Transverse colon (tissue), 4 donors: ENCODE data around the gene UBE2F.

Experiments
- CTCF ChIP-seq, 5 experiments: fragments of 200-600 bp in 3 of 5; fragments of 450-650 bp in 2 of 5; sonication (generic) in 3 of 5; IDR thresholded peaks; 1 replicate in 2 of 5; 2 replicates in 3 of 5; pipeline ENCODE4 v1.5.1; 2016 to 2017; ENCODE audit warnings: antibody characterized with exemption in 5 of 5, inconsistent platforms in 3 of 5, mild to moderate bottlenecking in 2 of 5, moderate library complexity in 1 of 5
- EP300 ChIP-seq: sonication (generic); formaldehyde crosslinking; IDR thresholded peaks from one replicate; pipeline ENCODE4 v1.6.1; 2017; ENCODE audit warnings: antibody characterized with exemption, low read depth
- POLR2AphosphoS5 ChIP-seq, 3 donors: sonication (generic); formaldehyde crosslinking; IDR thresholded peaks; one replicate each; pipeline ENCODE4 v1.6.1; 2016; ENCODE audit warnings: antibody characterized with exemption in 3 of 3

GRCh38 chr2:237977380-237977779 is 10.6 kb downstream of the UBE2F start:
- TF ChIP-seq EP300: no peak
- no peak for TF ChIP-seq CTCF (IDR thresholded peaks at IDR 0.05)
- TF ChIP-seq POLR2AphosphoS5 (IDR thresholded peaks at IDR 0.05): no peak
